ENCODE measurements around the gene PTPN4. TPM values are rescaled to one million over a fixed set of nuclear protein-coding genes. Genes with fewer than 3 reads are reported as not detected.

PTPN4 gene
- total and polyA plus RNA-seq, 2 experiments from 2014 or later, result 41.6 to 90.4 TPM

DNA sequence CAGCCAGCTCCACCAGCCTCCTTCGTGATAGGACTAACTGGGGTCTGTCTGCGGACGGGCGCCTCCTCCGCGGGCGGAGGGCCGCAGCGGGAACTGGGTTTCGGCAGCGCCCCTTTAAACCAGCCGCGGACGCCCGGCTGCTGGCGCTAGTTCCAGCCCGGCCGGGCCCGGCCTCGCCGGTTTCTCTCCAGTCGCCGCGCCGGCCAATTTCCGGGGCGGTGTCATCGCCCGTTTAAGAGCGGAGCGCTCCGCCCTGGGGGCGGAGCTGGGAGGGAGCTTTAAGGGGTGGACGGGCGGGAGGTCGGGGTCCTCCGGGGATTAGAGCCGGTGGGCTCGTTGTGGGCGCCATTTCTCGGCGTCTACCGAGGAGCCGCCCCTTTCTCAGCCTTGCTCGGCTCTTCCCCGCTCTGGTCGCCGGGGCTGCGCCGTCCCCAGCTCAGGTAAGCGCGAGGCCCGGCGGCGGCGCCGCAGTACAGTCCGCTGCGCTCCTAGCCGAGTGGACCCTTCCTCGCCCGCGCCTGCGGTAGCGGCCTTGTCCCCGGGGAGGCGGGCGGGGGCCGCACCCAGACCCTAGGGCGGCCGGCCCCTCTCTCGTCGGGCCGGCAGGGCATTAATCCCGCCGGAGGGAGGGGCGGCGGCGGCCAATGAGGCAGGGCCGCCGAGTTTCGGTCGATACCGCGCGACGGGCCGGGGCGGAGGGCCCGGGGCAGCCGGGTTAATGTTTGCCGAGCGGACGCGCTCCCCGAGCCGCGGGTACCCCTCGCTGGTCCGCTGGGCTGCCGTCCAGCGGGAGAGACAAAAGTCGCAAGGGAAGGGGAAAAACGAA is 253.3 kb downstream of the PTPN4 start, which contains the start of gene EPB41L5 (continued):
- TF ChIP-seq, protein P1, sequence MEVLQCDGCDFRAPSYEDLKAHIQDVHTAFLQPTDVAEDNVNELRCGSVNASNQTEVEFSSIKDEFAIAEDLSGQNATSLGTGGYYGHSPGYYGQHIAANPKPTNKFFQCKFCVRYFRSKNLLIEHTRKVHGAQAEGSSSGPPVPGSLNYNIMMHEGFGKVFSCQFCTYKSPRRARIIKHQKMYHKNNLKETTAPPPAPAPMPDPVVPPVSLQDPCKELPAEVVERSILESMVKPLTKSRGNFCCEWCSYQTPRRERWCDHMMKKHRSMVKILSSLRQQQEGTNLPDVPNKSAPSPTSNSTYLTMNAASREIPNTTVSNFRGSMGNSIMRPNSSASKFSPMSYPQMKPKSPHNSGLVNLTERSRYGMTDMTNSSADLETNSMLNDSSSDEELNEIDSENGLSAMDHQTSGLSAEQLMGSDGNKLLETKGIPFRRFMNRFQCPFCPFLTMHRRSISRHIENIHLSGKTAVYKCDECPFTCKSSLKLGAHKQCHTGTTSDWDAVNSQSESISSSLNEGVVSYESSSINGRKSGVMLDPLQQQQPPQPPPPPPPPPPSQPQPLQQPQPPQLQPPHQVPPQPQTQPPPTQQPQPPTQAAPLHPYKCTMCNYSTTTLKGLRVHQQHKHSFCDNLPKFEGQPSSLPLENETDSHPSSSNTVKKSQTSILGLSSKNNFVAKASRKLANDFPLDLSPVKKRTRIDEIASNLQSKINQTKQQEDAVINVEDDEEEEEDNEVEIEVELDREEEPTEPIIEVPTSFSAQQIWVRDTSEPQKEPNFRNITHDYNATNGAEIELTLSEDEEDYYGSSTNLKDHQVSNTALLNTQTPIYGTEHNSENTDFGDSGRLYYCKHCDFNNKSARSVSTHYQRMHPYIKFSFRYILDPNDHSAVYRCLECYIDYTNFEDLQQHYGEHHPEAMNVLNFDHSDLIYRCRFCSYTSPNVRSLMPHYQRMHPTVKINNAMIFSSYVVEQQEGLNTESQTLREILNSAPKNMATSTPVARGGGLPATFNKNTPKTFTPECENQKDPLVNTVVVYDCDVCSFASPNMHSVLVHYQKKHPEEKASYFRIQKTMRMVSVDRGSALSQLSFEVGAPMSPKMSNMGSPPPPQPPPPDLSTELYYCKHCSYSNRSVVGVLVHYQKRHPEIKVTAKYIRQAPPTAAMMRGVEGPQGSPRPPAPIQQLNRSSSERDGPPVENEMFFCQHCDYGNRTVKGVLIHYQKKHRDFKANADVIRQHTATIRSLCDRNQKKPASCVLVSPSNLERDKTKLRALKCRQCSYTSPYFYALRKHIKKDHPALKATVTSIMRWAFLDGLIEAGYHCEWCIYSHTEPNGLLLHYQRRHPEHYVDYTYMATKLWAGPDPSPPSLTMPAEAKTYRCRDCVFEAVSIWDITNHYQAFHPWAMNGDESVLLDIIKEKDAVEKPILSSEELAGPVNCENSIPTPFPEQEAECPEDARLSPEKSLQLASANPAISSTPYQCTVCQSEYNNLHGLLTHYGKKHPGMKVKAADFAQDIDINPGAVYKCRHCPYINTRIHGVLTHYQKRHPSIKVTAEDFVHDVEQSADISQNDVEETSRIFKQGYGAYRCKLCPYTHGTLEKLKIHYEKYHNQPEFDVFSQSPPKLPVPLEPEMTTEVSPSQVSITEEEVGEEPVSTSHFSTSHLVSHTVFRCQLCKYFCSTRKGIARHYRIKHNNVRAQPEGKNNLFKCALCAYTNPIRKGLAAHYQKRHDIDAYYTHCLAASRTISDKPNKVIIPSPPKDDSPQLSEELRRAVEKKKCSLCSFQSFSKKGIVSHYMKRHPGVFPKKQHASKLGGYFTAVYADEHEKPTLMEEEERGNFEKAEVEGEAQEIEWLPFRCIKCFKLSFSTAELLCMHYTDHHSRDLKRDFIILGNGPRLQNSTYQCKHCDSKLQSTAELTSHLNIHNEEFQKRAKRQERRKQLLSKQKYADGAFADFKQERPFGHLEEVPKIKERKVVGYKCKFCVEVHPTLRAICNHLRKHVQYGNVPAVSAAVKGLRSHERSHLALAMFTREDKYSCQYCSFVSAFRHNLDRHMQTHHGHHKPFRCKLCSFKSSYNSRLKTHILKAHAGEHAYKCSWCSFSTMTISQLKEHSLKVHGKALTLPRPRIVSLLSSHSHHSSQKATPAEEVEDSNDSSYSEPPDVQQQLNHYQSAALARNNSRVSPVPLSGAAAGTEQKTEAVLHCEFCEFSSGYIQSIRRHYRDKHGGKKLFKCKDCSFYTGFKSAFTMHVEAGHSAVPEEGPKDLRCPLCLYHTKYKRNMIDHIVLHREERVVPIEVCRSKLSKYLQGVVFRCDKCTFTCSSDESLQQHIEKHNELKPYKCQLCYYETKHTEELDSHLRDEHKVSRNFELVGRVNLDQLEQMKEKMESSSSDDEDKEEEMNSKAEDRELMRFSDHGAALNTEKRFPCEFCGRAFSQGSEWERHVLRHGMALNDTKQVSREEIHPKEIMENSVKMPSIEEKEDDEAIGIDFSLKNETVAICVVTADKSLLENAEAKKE (CRISPR knock-in tag; IDR thresholded peaks at IDR 0.05), result no peak
- no peak for TF ChIP-seq ZNF114 (CRISPR knock-in tag; IDR thresholded peaks at IDR 0.05)
- TF ChIP-seq, protein P2, sequence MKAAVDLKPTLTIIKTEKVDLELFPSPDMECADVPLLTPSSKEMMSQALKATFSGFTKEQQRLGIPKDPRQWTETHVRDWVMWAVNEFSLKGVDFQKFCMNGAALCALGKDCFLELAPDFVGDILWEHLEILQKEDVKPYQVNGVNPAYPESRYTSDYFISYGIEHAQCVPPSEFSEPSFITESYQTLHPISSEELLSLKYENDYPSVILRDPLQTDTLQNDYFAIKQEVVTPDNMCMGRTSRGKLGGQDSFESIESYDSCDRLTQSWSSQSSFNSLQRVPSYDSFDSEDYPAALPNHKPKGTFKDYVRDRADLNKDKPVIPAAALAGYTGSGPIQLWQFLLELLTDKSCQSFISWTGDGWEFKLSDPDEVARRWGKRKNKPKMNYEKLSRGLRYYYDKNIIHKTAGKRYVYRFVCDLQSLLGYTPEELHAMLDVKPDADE (IDR thresholded peaks at IDR 0.05), result peak; percentile 62
- TF ChIP-seq, protein P3, sequence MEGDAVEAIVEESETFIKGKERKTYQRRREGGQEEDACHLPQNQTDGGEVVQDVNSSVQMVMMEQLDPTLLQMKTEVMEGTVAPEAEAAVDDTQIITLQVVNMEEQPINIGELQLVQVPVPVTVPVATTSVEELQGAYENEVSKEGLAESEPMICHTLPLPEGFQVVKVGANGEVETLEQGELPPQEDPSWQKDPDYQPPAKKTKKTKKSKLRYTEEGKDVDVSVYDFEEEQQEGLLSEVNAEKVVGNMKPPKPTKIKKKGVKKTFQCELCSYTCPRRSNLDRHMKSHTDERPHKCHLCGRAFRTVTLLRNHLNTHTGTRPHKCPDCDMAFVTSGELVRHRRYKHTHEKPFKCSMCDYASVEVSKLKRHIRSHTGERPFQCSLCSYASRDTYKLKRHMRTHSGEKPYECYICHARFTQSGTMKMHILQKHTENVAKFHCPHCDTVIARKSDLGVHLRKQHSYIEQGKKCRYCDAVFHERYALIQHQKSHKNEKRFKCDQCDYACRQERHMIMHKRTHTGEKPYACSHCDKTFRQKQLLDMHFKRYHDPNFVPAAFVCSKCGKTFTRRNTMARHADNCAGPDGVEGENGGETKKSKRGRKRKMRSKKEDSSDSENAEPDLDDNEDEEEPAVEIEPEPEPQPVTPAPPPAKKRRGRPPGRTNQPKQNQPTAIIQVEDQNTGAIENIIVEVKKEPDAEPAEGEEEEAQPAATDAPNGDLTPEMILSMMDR (conservative IDR thresholded peaks at IDR 0.05; ENCODE audit: low read depth in 2 of 2), result no peak
- TF ChIP-seq ZNF331 (CRISPR knock-in tag; IDR thresholded peaks at IDR 0.05; ENCODE audit: low read depth), result no peak
- 0 out of 2 replicates have a peak, but pooled peaks have one; percentile 22 for TF ChIP-seq CREB1 (CRISPR knock-in tag; IDR thresholded peaks at IDR 0.05; ENCODE audit: low read depth)
- no peak for TF ChIP-seq JUNB (IDR thresholded peaks at IDR 0.05; ENCODE audit: unreplicated experiment)
- no peak for TF ChIP-seq EZH2phosphoT487 (IDR thresholded peaks at IDR 0.05; ENCODE audit: unreplicated experiment)
- peak; percentile 91 for TF ChIP-seq POLR2AphosphoS5 (IDR thresholded peaks at IDR 0.05; ENCODE audit: low read depth)
- no peak for TF ChIP-seq STAT1 (IDR thresholded peaks at IDR 0.05; ENCODE audit: unreplicated experiment)

Measured in GM23338 (cell line).